GM19328 (cell line): ENCODE results near the gene SVIL.
"Not testable (repeated sequence)": the region's sequence is repeated elsewhere in the genome, so short reads cannot be mapped to it uniquely, and the experiment has no call there.

Experiments used
- ATAC-seq: cut with Tn5 transposase; IDR thresholded peaks from one replicate; pipeline ENCODE4 v1.9.1; 2021; ENCODE audit warnings: mild to moderate bottlenecking, moderate library complexity; ENCODE audit not compliant: unreplicated experiment

Gene SVIL

DNA sequence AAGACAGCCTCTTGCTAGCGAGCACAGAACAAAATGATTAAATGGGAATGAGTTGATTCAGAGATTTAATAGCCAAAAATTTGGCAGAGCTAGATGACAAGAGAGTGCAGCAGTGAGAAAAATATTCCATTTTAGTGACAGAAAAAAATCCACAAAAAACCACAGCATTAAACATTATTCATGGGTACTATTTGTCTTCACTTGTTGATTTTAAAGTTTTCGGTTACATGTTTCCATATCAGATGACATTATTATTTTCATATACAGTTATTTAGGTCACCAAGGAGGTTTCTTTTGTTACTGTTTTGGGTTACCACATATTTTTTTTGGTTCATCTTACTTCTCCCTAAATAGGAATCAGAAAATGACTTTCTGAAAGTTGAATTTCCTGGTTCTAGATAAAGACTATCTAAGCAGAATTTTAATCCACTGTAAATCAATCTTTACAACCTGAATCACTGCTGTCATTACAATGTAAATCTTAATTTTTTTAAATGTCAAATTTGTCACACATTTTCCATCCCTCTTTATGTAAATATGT lies 87.9 kb downstream of the SVIL start:
- ATAC-seq: no peak

- no peak for ATAC-seq
Measured at GRCh38 chr10:29545122-29545521, 89.6 kb downstream of the SVIL start.

DNA sequence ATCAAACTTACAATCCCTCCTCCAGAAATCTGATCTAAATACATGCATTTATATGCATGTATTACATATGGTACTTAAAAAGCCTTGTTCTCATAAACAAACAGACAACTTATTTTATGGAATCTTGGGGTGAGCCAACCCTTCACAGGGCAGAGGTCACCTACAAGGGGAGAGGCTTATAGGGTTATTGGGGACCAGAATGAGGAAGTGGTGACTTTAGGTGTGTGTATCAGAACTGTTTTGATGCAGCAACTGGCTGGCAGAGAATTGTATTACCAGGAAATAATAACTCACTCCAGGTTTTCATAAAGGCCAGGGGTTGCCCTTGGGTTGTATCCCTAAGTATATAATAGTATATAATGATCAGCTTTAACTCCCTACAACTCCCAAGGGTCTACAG lies 91.1 kb downstream of the SVIL start:
- no peak for ATAC-seq

DNA sequence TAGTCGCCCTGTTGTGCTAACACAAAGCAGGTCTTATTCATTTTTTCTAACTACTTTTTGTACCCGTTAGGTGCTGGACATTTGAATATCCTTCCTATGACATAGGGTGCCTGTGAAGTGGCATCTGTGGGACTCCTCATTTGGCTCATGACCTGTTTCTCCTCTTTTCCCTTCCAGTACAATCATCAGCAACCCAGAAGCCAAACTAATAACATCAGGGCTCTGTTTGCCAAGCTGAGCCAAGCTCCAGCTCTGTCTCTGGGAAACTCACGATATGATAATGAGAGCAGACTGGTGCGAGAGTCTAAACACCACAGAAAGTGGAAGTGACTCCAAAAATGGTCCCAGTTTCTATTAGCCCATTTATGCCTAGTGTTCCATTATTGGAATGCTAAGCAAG lies 92.0 kb downstream of the SVIL start:
- ATAC-seq: no peak

DNA sequence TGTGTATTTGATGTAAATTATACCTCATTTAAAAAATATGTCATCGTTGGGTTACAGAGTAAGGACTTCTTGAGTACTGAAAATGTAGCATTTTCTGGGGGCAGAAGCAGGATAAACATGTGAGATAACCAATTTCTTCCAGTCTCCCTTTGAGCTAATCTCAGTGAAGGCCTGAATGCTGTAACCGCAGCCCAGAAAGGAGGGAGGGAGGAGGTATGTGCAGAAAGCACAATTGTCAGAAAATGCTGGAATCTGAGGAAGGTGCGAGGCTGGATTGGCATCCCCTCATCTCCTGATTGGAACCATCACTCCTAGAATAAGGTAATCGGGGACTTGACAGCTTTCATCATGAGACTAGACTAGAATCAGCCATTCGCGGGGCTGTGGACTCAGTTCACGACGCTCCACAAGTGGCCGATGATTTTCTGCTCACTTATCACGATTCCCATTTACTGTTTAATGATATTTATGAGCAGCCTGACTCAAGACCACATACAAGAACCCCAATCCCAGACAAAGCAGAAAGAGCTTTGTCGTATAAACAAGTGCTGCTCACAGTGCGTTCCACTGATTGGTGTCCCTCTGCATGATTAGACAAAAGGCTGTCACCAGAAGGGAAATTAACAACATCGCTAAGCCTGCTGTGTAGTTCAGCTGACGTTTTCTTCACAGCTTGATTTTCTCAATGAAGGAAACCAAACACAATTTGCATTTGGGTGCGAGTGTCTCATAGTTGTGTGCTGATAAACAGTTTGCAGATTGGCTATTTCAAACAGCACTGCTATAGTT lies 93.2 kb downstream of the SVIL start:
- ATAC-seq: no peak

DNA sequence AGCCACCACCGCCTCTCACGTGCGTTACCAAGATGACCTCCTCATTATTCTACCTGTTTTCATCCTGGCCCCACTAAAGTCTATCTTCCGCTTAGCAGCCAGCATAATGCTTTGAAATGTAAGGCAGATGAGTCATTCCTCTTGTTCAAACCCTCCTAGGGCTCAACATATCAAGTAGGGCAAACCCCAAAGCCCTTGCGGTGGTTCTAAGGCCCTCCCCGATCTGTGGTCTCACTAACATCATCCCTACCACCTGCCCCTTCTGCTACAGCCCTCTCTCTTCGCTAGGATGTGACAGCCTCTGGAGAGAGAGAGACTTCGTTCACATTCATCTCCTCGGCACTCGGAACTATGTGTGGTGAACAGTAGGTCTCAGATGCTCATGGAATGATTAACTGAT lies 94.8 kb downstream of the SVIL start:
- no peak for ATAC-seq

DNA sequence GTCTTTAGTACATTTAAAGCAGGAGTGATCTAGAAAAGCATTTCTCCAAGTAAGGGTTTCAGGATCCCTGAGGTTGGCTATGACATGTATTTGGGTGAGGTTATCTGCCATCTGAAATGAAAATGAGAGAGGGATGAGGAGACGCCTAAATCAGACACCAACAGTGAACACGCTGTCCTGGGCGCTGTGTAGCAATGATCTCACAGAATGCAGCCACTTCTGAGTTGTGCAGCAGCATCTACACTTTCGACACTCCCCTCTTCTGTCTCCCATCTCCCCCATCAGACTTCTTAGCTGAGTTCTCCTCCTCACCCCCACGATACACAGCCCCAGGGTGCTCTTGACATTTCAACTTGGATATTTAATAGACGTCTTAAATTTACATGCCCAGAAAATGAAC lies 95.4 kb downstream of the SVIL start:
- no peak for ATAC-seq

- ATAC-seq: no peak
Measured at GRCh38 chr10:29537799-29538198, 97.0 kb downstream of the SVIL start.

- not testable (repeated sequence) for ATAC-seq
Measured at GRCh38 chr10:29536691-29537090, 98.1 kb downstream of the SVIL start.

- no peak for ATAC-seq
Measured at GRCh38 chr10:29535778-29536453, 98.9 kb downstream of the SVIL start.

GRCh38 chr10:29535012-29535777 lies 99.6 kb downstream of the SVIL start:
- ATAC-seq: no peak

DNA sequence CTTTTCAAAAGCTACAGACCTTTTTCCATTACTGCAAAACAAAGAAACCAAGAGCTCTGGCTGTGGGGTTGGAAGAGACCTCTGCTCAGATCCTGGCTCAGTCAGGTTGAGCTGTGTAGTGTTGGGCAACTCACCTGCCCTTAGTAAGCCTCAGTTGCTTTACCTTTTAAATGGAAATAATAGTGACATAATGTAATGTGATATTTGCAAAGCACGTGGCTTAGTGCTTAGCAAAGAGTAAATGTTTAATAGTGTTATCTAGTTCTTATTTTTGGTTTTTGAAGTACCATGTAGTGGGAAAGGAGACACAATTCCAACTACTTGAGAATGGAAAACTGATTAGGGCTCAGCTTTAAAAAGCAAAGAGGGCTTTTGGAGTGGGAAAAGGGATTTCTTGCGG lies 100.2 kb downstream of the SVIL start:
- ATAC-seq: no peak

DNA sequence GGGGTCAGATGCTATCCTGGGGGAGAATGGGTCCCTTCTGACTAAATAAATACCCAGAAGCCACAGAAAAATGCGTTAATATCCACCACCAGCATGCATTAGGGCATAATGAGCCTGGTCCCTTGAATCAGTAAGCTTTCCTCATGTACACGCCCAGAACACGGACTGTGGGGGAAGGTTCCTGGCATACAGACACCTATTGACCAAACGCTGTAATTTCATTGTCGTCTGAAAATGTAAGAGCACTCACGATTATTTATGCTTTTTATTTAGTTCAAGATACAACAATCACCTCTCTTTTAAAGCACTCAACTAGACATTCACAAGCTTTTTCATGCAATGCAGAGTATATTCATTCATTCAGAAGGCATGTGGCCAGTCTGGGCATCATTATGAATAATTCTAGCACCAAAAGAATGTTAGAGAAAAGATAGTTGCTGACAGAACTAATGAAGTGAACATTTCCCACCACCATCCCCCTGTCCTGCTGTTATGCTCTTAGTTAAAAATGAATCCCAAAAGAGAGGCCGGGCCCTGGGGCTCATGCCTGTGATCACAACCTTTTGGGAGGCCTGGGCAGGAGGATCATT lies 101.0 kb downstream of the SVIL start:
- no peak for ATAC-seq

DNA sequence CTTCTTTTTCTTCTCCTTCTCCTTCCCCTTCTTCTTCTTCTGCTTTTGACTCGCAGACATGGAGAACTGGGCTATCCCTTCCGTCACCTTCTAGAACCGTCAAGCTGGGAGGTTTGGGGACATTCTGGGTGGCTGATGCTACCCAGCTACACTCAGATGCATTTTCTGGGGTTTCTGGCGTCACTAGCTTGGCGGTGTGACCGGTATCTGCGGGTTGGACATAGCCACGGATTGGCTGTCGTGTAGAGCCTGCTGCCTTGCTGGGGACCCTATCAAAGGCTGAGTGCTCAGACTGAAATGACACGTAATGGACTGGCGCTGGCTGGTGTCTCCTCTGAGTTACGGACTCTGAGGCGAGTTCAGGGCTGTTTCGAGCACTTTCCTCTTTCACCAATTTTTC lies 101.7 kb downstream of the SVIL start:
- ATAC-seq: no peak

GRCh38 chr10:29532256-29532878 lies 102.4 kb downstream of the SVIL start:
- no peak for ATAC-seq

GRCh38 chr10:29530112-29530976 lies 104.4 kb downstream of the SVIL start:
- no peak for ATAC-seq

GRCh38 chr10:29529146-29529545 lies 105.6 kb downstream of the SVIL start:
- no peak for ATAC-seq

GRCh38 chr10:29525762-29526161 lies 109.0 kb downstream of the SVIL start:
- ATAC-seq: no peak

DNA sequence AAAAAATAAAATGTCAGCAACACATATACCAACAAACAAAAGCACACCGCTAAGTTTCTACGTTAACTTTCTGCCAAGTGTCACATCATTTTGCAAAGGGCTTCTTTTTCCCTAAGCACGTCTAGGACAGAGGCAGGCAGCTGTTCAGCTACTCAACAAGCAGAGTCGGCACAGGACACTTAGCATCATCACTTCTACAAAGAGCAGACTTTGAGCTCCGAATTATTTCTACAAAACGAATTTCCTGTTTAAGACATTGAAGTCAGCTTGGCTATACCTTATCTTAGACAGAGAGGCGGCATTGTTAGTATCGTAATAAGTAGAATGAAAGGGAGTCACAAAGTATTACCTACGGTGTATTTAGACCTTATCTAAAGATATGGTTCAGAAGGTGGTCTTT lies 110.1 kb downstream of the SVIL start:
- no peak for ATAC-seq

- no peak for ATAC-seq
Measured at GRCh38 chr10:29524294-29524693, 110.5 kb downstream of the SVIL start.
